Lower leg skin (tissue), 3 donors: ENCODE measurements around the gene ACIN1.

Source experiments
- CTCF ChIP-seq, 3 donors: fragments of 450-650 bp; IDR thresholded peaks; one replicate each; pipeline ENCODE4 v1.5.1; 2016; ENCODE audit warnings: antibody characterized with exemption in 3 of 3, mild to moderate bottlenecking in 3 of 3, moderate library complexity in 2 of 3
- POLR2A ChIP-seq, 2 donors: fragments of 450-650 bp; IDR thresholded peaks; one replicate each; pipeline ENCODE4 v1.6.1; 2016 to 2017; ENCODE audit warnings: antibody characterized with exemption in 2 of 2, mild to moderate bottlenecking in 1 of 2, moderate library complexity in 1 of 2

- no peak for TF ChIP-seq CTCF (IDR thresholded peaks at IDR 0.05)
- TF ChIP-seq POLR2A (IDR thresholded peaks at IDR 0.05) = no peak
These were observed 42.4 kb upstream of the ACIN1 start for GRCh38 chr14:23137192-23137812.
